VCaP (cell line): Measurements from ENCODE around the gene MBTPS2.
A peak's percentile ranks its signal among the peaks of the same experiment; 100 is the strongest.

Source experiments
- H3K27ac ChIP-seq: fragments of 450-650 bp; 2 replicates; pipeline ENCODE4 v1.5.1; 2017
- CTCF ChIP-seq: fragments of 450-650 bp; conservative IDR thresholded peaks from 2 replicates; pipeline ENCODE4 v1.5.1; 2017; ENCODE audit warnings: mild to moderate bottlenecking, moderate library complexity

Gene MBTPS2

DNA sequence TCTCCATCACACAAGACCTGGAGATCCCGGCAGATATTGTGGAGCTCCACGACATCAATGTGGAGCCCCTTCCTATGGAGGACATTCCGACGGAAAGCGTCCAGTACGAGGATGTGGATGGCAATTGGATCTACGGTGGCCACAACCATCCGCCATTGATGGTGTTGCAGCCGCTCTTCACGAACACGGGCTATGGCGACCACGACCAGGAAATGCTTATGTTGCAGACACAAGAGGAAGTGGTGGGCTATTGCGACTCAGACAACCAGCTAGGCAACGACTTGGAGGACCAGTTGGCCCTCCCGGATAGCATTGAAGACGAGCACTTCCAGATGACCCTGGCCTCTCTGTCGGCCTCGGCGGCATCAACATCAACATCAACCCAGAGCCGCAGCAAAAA is 17.1 kb downstream of the MBTPS2 start:
- no peak overlapping the region for H3K27ac ChIP-seq
- TF ChIP-seq CTCF, result no peak

DNA sequence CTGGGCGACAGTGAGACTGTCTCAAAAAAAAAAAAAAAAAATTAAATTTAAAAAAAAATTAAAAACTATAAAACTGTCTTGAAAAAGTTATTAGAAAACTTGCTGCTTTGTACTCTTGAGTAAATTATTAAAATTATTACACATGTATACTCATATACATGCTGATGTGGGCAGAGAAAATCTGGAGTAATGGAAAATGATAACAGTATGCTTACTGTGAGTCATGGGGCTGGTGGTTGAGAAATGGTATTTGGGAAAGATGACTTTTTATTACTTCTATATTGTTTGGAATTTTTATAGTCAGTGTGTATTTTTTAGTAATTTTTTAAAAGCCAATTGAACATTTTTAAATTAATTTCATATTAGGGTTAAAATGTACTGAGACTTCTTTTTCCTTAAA is 23.8 kb downstream of the MBTPS2 start:
- no peak overlapping the region for H3K27ac ChIP-seq

DNA sequence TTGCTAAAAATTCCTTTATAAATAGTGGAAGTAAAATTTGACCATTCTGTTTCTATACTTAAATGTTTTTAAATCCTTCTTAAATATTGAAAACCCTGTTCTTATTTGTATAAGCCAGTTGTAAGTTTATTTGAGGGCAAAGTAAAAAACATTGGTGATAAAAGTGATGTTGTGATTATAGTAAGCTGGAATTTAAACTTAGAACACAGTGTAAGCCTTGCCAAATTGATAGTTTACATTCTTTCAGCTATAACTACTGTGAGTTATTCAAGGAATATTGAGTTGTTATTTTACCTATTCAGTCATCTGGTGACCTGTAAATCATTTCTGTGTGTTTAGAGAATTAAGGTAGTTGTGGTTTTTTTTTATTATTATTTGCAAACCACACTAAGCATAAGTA is 26.0 kb downstream of the MBTPS2 start:
- no peak for TF ChIP-seq CTCF
- H3K27ac ChIP-seq, result no peak overlapping the region

More for the DNA sequence above, 23.8 kb downstream of the MBTPS2 start:
- TF ChIP-seq CTCF, result no peak

- no peak overlapping the region for H3K27ac ChIP-seq
- no peak for TF ChIP-seq CTCF
Measured at GRCh38 chrX:21870494-21870893, 31.1 kb downstream of the MBTPS2 start.

- peak overlapping the region; percentile 79; the same call in 1 of the 2 replicates for H3K27ac ChIP-seq
- TF ChIP-seq CTCF, result no peak
Measured at GRCh38 chrX:21873063-21873775, 33.8 kb downstream of the MBTPS2 start.

DNA sequence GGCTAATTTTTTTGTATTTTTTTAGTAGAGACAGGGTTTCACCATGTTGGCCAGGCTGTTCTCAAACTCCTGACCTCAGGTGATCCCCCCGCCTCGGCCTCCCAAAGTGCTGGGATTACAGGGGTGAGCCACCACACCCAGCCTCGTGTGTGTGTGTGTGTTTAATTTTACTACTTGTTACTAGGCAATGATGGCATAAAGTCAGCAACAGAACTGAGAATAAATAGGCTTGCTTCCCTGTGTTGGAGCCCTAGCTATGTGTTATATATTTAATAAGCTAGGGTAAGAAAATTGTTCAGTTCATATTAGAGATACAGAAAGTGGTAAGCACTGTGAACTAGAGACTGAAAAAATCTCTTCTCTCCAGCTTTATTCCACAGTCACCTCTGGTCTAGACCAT is 34.8 kb downstream of the MBTPS2 start:
- H3K27ac ChIP-seq, result peak overlapping the region; percentile 79

GRCh38 chrX:21875013-21875412 is 35.6 kb downstream of the MBTPS2 start:
- no peak for TF ChIP-seq CTCF
- H3K27ac ChIP-seq, result peak overlapping the region; percentile 79

DNA sequence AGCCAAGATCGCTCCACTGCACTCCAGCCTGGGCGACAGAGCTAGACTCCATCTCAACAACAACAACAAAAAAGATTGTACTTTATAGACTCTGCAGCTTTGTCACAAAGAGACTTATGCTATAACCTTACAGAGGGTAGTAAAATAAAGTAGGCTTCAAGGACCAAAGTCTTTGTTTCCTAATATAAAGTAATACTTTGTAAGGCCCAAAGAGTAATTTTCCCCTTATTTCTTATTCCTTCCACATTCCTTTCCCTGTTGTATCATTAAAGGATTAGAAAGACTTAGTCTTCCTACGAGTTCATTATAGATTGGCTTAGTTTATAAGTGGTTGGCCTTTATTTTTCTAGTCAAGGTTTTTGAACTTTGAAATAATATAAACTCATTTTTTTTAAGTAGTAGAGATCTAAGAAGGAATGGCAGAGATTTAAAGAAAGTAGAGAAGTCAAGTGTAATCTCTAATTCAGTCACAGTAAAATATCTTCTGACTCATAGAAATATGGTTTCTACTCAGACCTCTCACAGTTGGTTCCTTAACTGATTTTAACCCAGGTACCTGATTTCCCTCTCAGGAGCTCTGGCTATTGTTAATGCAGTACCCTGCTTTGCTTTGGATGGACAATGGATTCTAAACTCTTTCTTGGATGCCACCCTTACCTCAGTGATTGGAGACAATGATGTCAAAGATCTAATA is 42.6 kb downstream of the MBTPS2 start:
- no peak overlapping the region for H3K27ac ChIP-seq
- no peak for TF ChIP-seq CTCF
